OCI-LY7 (cell line): ENCODE results near the gene TIGD6. TPM values are rescaled to one million over a fixed set of nuclear protein-coding genes. Genes with fewer than 3 reads are reported as not detected.

ENCODE experiments used
- BruUV-seq: library from RNA; stranded (reverse); fragments of 400-500 nt; replicated peaks from 2 replicates; lab custom pipeline; 2021; lab: Mats Ljungman, UMichigan
- CTCF ChIA-PET: fragments of 300-600 bp; sonication (Branson Sonifier 250); formaldehyde crosslinking; loops from one replicate; lab custom pipeline; 2022; ENCODE audit warnings: antibody characterized with exemption; ENCODE audit not compliant: unreplicated experiment; lab: Charles Lee
- POLR2A ChIA-PET: fragments of 300-600 bp; sonication (Branson Sonifier 250); formaldehyde crosslinking; loops from one replicate; lab custom pipeline; 2022; ENCODE audit warnings: antibody characterized with exemption; lab: Charles Lee
- DNase-seq: peaks from one replicate; pipeline ENCODE4 v3.0.0-alpha.2; 2015; ENCODE audit warnings: low spot score
- H2AFZ ChIP-seq: fragments of 200-600 bp; sonication (generic), shearing (Covaris generic); 2 replicates; pipeline ENCODE4 v1.6.1; 2014; ENCODE audit warnings: mild to moderate bottlenecking, antibody characterized with exemption, low read length, moderate library complexity
- H3K27ac ChIP-seq: fragments of 200-600 bp; sonication (generic); 2 replicates; pipeline ENCODE4 v1.5.1; 2014; ENCODE audit warnings: mixed run types, low read depth, mild to moderate bottlenecking, moderate library complexity, low read length, inconsistent platforms; ENCODE audit not compliant: poor library complexity, severe bottlenecking
- H3K36me3 ChIP-seq: fragments of 200-600 bp; sonication (generic); 2 replicates; pipeline ENCODE4 v1.6.1; 2014; ENCODE audit warnings: mild to moderate bottlenecking, antibody characterized with exemption, low read length, moderate library complexity, mixed read lengths; ENCODE audit not compliant: insufficient read depth
- H3K4me1 ChIP-seq: fragments of 200-600 bp; sonication (generic); 2 replicates; pipeline ENCODE4 v1.5.1; 2014; ENCODE audit warnings: mild to moderate bottlenecking, low read length; ENCODE audit not compliant: insufficient read depth, poor library complexity, severe bottlenecking
- H3K4me2 ChIP-seq: fragments of 200-600 bp; sonication (generic); 2 replicates; pipeline ENCODE4 v1.6.1; 2014; ENCODE audit warnings: mild to moderate bottlenecking, low read length
- H3K4me3 ChIP-seq: fragments of 200-600 bp; sonication (generic); 2 replicates; pipeline ENCODE4 v1.5.1; 2014; ENCODE audit warnings: mild to moderate bottlenecking, low read depth, low read length; ENCODE audit not compliant: poor library complexity, severe bottlenecking
- H3K79me2 ChIP-seq: fragments of 200-600 bp; sonication (generic); 2 replicates; pipeline ENCODE4 v1.6.1; 2016; ENCODE audit warnings: low read depth, mild to moderate bottlenecking, low read length, moderate library complexity, mixed read lengths; ENCODE audit not compliant: insufficient read depth
- H3K9me2 ChIP-seq: fragments of 200-600 bp; sonication (generic); 2 replicates; pipeline ENCODE4 v1.6.1; 2016; ENCODE audit warnings: mild to moderate bottlenecking, low read length, mixed read lengths; ENCODE audit not compliant: insufficient read depth
- H3K9me3 ChIP-seq: fragments of 200-600 bp; sonication (generic); 2 replicates; pipeline ENCODE4 v1.6.1; 2014; ENCODE audit warnings: mild to moderate bottlenecking, mixed run types, low read length, mixed read lengths
- H4K20me1 ChIP-seq: fragments of 200-600 bp; sonication (generic); 2 replicates; pipeline ENCODE4 v1.6.1; 2014; ENCODE audit warnings: mild to moderate bottlenecking, antibody characterized with exemption, low read length, moderate library complexity, mixed read lengths; ENCODE audit not compliant: insufficient read depth
- CTCF ChIP-seq: fragments of 200-600 bp; sonication (generic); conservative IDR thresholded peaks from 2 replicates; pipeline ENCODE4 v1.5.1; 2014; ENCODE audit warnings: mild to moderate bottlenecking, antibody characterized with exemption, low read length, moderate library complexity, mixed read lengths
- EZH2phosphoT487 ChIP-seq: fragments of 200-600 bp; sonication (generic); IDR thresholded peaks from 2 replicates; pipeline ENCODE4 v1.6.1; 2018; ENCODE audit warnings: low read depth, borderline replicate concordance, mild to moderate bottlenecking, mixed run types, antibody characterized with exemption, low read length, moderate library complexity, mixed read lengths
- intact Hi-C: fragments of 100-400 bp; cut with micrococcal nuclease; formaldehyde crosslinking; loops from one replicate; pipeline ENCODE4 v1.10.0; 2022; ENCODE audit not compliant: unreplicated experiment
- total RNA-seq, 2 experiments: library from RNA; depleted of rRNA in 1 of 2; stranded (reverse); fragments of >200 nt in 1 of 2; shearing (Covaris generic) in 1 of 2; gene quantifications; 2 replicates each; pipeline ENCODE4 v1.2.3, GENCODE V29; 2014 to 2022

Gene TIGD6
- total RNA-seq, 2 experiments from 2014 or later: 3.4 to 4.6 TPM

GRCh38 chr5:149990518-149991376 lies 9.7 kb downstream of the TIGD6 start:
- H3K79me2 ChIP-seq: no peaks in the 10 kb centered on the region
- H4K20me1 ChIP-seq: no peaks in the 10 kb centered on the region
- no peaks in the 10 kb centered on the region for H3K4me1 ChIP-seq
- no peak overlapping the region for H3K27ac ChIP-seq
- POLR2A ChIA-PET: interaction anchor here (0.5 to 1.0 kb wide), 3 partner anchors 28 to 260 kb away, joined by 3 to 5 read pairs (median 3); no protein-coding TSS in a partner anchor
- no TSS peak for BruUV-seq
- H3K9me2 ChIP-seq: no peaks in the 10 kb centered on the region
- peak; percentile 74 for DNase-seq
- H3K4me2 ChIP-seq: no peak overlapping the region
- CTCF ChIA-PET: interaction anchor here (0.5 to 1.2 kb wide), 2 partner anchors 157 to 354 kb away, joined by 4 to 5 read pairs; no protein-coding TSS in a partner anchor
- H2AFZ ChIP-seq: no peak overlapping the region
- intact Hi-C loops: loop anchor here (1.0 to 5.0 kb wide), 3 partner anchors 138 to 354 kb away; no protein-coding TSS in a partner anchor
- TF ChIP-seq EZH2phosphoT487: no peak
- peak; percentile 97 for TF ChIP-seq CTCF
- no peaks in the 10 kb centered on the region for H3K36me3 ChIP-seq
- H3K4me3 ChIP-seq: no peak overlapping the region
- no peaks in the 10 kb centered on the region for H3K9me3 ChIP-seq

DNA sequence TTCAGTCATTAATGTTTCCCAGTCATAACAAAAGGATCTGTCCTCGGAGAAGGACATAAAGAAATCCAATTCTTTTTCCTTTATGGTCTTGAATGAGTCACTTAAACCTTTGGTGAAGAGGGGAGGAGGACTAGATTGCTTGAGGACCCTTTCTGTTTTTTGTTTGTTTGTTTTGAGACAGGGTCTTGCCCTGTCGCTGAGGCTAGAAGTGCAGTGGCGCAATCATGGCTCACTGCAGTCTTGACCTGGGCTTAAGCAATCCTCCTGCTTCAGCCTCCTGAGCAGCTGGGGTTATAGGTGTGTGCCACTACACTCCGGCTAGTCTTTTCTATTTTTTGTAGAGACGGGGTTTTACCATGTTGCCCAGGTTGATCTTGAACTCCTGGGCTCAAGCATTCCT lies 12.3 kb downstream of the TIGD6 start:
- no peak overlapping the region for H3K27ac ChIP-seq
- H3K4me1 ChIP-seq: no peaks in the 10 kb centered on the region
- no peaks in the 10 kb centered on the region for H4K20me1 ChIP-seq
- ChIA-PET POLR2A (no interaction called here), CTCF (no interaction called here)
- TF ChIP-seq EZH2phosphoT487: no peak
- TF ChIP-seq CTCF: no peak
- no TSS peak for BruUV-seq
- no peak for DNase-seq
- intact Hi-C loops: no loop called here
- H3K4me2 ChIP-seq: no peak overlapping the region
- no peaks in the 10 kb centered on the region for H3K9me3 ChIP-seq
- H3K79me2 ChIP-seq: no peaks in the 10 kb centered on the region
- no peak overlapping the region for H3K4me3 ChIP-seq
- no peaks in the 10 kb centered on the region for H3K36me3 ChIP-seq
- no peak overlapping the region for H2AFZ ChIP-seq
- H3K9me2 ChIP-seq: no peaks in the 10 kb centered on the region

DNA sequence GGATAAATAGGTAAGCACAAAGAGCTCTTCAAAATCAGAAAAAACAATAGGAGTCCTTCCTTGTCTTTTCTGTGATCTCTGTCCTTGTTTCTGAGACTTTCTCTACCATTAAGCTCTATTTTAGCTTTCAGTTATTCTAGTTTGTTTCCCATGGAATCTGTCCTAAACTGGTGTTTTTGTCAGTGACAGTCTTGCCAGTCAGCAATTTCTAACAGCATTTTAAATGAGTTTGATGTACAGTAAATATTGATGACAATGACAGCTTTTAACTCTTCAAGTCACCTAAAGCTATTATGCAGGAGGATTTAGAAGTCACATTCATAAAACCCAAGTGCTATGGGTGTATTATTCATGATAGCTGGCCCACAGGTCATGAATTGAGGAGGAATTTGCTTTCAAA lies 17.9 kb downstream of the TIGD6 start:
- POLR2A ChIA-PET: interaction anchor here (0.7 to 1.1 kb wide), 2 partner anchors 11 to 356 kb away, joined by 3 read pairs; no protein-coding TSS in a partner anchor
- no TSS peak for BruUV-seq

More for the DNA sequence above, 17.9 kb downstream of the TIGD6 start:
- Histone ChIP-seq H3K79me2 (no peaks in the 10 kb centered on the region), H3K4me2 (no peak overlapping the region), H3K9me2 (no peaks in the 10 kb centered on the region), H2AFZ (no peak overlapping the region), H4K20me1 (no peaks in the 10 kb centered on the region), H3K4me1 (no peaks in the 10 kb centered on the region), H3K27ac (no peak overlapping the region), H3K4me3 (no peak overlapping the region), H3K9me3 (no peaks in the 10 kb centered on the region), H3K36me3 (no peaks in the 10 kb centered on the region)
- DNase-seq: no peak
- intact Hi-C loops: no loop called here
- TF ChIP-seq EZH2phosphoT487 (no peak), CTCF (no peak)
- CTCF ChIA-PET: no interaction called here
